ENCODE results near the gene TPR.
"Not testable (repeated sequence)": the region's sequence is repeated elsewhere in the genome, so short reads cannot be mapped to it uniquely, and the experiment has no call there.

The TPR gene

DNA sequence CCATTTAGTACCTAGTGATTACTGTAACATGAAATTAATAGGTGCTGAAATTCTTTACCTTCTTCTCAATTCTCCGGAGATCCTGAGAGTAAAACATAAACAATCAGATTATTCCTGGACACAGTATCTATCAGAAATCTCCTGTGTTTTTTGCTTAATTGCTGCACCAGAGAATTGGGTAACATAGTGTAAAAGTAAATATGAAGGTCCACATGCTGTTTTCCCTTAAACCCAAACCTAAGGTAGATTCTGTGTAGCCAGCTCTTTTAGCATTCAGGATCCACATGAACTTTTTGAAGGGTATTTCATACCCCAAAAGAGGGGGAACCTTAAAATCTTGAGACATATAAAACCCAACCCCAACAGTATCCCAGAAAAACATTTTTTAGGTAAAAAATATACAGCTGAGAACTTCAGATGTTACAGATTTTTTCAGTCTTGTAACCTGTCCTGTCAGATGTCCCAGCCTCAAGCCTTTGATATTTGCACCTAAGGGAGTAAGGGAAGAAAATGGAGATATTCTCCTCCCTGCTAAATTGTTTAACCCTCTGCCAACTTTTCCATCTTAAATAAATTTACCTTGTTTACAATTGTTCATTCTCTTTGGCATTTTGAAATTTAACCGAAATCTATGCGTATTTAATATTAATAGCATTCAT, 11.8 kb upstream of the TPR start:
- no peak for DNase-seq (ENCODE audit: low spot score)
- no peak for TF ChIP-seq CTCF (IDR thresholded peaks at IDR 0.05; ENCODE audit: borderline replicate concordance, control extremely low read depth, extremely low read depth, insufficient read depth, missing control alignments)
- in situ Hi-C loops (cut with MboI; ENCODE audit: low sequenced_read_pairs, unreplicated experiment) = no loop called here

DNA sequence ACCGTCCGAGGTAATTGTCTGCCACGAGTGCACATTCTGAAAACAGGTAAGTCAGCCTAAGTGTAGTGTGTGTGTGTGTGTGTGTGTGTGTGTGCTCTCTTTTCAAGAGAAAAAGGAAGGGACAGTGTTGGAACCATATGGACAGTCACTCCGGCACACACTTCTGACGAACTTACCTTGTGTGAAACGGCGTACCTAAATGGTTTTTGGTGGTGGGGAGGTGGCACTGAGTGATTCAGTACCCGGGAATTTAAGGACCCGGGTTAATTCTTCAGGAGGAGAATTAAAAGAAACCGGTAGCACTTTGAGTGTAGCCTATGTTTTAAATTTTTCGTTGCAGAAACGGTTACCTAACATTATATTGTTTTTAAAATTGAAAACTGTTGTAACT, 871 bp upstream of the TPR start:
- TF ChIP-seq CTCF (IDR thresholded peaks at IDR 0.05; ENCODE audit: borderline replicate concordance, control extremely low read depth, extremely low read depth, insufficient read depth, missing control alignments) = no peak
- in situ Hi-C loops (cut with MboI; ENCODE audit: low sequenced_read_pairs, unreplicated experiment) = no loop called here
- no peak for DNase-seq (ENCODE audit: low spot score)

DNA sequence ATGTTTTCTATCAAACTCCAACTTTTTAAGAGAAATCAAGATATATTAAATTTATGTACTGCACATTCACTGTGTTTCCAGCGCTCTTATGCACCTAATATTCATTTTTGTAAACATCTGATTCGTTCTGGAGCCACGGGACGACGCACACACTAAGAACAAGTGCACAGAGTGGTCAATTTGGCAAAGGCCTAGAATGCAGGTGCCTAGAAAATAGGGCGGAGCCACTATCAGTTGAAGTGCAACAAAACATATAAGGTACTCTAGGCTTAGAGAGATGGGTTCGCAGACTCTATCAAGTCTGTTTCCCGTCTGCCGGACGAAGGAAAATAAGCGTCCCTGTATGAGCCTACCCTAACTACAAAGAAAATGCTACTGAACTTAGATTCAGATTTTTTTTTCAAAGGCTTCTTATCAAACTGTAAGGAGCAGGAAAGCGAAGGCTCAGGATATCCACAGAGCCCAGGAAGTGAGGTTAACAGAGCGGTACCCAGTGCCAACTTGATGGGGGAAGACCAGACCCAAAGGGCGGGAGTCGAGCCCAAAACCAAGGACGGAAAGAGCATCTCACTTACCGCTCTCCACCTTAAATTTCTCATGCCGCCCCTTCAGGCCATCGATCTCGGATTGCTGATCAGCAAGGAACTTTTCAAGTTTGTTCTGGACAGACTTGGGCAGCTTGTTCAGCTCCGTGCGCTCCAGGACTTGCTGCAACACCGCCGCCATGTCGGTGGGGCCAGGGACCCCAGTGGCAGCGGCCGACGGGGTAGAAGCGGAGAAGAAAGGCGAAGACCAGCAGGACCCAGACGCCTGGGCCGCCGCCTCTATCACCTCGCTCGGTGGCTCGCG, 526 bp downstream of the TPR start:
- DNase-seq (ENCODE audit: low spot score) = peak; percentile 45
- in situ Hi-C loops (cut with MboI; ENCODE audit: low sequenced_read_pairs, unreplicated experiment) = no loop called here
- TF ChIP-seq CTCF (IDR thresholded peaks at IDR 0.05; ENCODE audit: borderline replicate concordance, control extremely low read depth, extremely low read depth, insufficient read depth, missing control alignments) = no peak

DNA sequence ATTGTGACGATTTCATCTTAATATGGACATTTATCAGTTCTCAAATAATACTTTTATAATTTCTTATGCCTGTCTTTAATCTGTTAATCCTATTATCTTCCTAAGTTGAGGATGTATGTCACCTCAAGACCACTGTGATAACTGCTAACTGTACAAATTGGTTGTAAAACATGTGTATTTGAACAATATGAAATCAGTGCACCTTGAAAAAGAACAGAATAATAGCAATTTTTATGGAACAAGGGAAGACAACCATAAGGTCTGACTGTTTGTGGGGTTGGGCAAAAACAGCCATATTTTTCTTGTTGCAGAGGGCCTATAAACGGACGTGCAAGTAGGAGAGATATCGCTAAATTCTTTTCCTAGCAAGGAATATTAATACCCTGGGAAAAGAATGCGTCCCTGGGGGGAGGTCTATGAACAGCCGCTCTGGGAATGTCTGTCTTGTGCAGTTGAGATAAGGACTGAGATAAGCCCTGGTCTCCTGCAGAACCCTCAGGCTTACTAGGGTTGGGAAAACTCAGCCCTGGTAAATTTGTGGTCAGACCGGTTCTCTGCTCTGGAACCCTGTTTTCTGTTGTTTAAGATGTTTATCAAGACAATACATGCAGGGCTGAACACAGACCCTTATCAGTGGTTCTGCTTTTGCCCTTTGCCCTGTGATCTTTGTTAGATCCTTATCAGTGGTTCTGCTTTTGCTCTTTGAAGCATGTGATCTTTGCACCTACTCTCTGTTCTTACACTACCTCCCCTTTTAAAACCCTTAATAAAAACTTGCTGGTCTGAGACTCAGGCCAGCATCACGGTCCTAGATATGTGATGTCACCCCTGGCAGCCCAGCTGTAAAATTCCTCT, 27.0 kb downstream of the TPR start:
- DNase-seq (ENCODE audit: low spot score); in situ Hi-C loops (cut with MboI; ENCODE audit: low sequenced_read_pairs, unreplicated experiment): not testable (repeated sequence)

DNA sequence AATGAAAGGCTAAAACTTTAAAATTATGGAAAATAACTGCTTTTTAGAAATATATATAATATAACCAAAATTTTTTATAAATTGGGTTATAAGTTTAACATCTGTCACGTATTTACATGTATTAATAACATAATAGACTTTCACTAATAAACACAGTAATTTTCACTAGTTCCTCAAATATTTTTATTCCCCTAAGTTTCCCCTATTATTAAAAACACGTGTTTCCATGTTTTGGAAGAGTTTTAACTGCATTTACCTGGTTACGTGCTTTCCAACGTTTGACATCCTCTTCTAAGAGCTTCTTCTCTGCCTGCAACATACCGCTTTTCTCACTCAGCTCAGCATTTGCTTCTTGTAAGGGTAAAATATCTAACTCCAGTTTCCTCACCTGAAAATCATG, 34.3 kb downstream of the TPR start:
- in situ Hi-C loops (cut with MboI; ENCODE audit: low sequenced_read_pairs, unreplicated experiment) = no loop called here
- no peak for TF ChIP-seq CTCF (IDR thresholded peaks at IDR 0.05; ENCODE audit: borderline replicate concordance, control extremely low read depth, extremely low read depth, insufficient read depth, missing control alignments)

DNA sequence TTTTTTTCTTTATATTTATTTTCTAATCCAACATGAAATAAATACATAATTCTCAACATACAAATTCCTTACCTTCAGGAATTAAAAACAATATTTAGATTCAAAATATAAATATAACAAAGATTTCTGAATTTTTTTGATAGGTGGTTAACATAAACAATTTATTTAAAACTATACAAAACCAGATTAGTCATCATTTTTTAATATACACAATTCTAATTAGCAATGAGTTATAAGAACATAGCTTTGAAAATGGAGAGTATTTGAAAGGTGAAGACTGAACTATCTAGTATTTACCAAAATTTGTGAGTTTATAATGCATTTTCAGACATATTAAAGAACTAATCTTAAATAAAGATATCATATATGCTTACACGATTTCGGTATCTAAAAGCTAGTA, 37.5 kb downstream of the TPR start:
- no peak for TF ChIP-seq CTCF (IDR thresholded peaks at IDR 0.05; ENCODE audit: borderline replicate concordance, control extremely low read depth, extremely low read depth, insufficient read depth, missing control alignments)
- in situ Hi-C loops (cut with MboI; ENCODE audit: low sequenced_read_pairs, unreplicated experiment) = no loop called here
- DNase-seq (ENCODE audit: low spot score) = no peak

More for the DNA sequence above, 34.3 kb downstream of the TPR start:
- DNase-seq (ENCODE audit: low spot score) = no peak
